Measurements from ENCODE around the gene DACT3. TPM values are rescaled to one million over a fixed set of nuclear protein-coding genes. Genes with fewer than 3 reads are reported as not detected.
"Not testable (repeated sequence)": the region's sequence is repeated elsewhere in the genome, so short reads cannot be mapped to it uniquely, and the experiment has no call there.

Gene DACT3
- total and polyA plus RNA-seq, 4 donors = 0.32 to 1.4 (median 1.0) TPM

DNA sequence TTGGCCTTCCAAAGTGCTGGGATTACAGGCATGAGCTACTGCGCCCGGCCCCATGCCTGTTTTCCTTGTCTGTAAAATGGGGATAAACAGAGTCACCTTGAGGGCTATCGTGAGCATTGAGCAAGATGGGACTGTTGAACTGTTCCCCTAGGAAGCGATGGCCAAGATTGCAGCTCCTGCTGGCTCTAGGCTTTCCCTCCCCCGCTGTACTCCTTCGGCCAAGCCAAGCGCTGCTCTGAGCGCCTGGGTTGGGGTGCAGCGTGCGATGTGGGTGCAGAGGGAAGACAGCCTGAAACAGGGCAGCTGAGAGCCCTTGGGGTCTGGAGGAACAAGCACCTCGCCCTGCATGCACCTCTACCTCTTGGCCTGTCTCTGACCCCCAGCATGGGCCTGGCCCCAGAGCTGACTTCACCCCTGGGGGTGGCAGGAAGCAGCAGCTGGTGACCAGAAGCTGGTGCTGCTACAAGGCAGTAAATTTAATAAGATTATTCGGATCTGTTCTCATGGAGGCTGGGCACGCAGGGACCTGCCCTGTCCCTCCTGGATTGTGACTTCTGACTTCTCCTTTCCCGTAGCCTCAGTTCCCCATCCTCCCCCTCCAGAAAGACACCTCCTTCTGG lies 30.3 kb downstream of the DACT3 start (continued):
- TF ChIP-seq, protein P1, sequence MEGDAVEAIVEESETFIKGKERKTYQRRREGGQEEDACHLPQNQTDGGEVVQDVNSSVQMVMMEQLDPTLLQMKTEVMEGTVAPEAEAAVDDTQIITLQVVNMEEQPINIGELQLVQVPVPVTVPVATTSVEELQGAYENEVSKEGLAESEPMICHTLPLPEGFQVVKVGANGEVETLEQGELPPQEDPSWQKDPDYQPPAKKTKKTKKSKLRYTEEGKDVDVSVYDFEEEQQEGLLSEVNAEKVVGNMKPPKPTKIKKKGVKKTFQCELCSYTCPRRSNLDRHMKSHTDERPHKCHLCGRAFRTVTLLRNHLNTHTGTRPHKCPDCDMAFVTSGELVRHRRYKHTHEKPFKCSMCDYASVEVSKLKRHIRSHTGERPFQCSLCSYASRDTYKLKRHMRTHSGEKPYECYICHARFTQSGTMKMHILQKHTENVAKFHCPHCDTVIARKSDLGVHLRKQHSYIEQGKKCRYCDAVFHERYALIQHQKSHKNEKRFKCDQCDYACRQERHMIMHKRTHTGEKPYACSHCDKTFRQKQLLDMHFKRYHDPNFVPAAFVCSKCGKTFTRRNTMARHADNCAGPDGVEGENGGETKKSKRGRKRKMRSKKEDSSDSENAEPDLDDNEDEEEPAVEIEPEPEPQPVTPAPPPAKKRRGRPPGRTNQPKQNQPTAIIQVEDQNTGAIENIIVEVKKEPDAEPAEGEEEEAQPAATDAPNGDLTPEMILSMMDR (IDR thresholded peaks at IDR 0.05; ENCODE audit: low read depth, low read length, missing input control) = no peak
- TF ChIP-seq YY1 (IDR thresholded peaks at IDR 0.05) = no peak

DNA sequence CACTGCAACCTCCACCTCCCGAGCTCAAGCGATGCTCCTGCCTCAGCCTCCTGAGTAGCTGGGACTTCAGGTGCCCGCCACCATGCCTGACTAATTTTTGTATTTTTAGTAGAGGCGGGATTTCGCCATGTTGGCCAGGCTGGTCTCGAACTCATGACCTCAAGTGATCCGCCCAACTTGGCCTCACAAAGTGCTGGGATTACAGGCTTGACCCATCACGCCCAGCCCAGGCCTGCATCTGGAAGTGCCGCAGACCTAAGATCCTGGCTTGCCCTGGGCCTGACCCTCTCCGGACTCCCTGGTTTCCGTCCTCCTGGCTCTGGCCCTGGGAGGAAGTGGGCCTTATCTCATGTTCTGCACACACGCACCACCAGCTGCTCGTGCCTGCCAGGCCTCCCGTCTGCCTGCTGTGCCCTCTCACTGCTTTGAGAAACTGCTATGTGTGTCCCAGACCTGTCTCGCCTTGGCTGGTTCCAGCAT lies 31.4 kb downstream of the DACT3 start:
- Histone ChIP-seq H3K27me3 (ENCODE audit: control insufficient read depth in 4 of 4, insufficient read depth in 4 of 4, low read length in 3 of 4) (peaks cover 0 to 11% (median 0%) of the 10 kb centered on the region in 4 donors), H3K36me3 (ENCODE audit: control insufficient read depth in 4 of 4, insufficient read depth in 3 of 4, low read depth in 1 of 4, low read length in 3 of 4) (no peaks in the 10 kb centered on the region), H3K9ac (ENCODE audit: low read depth in 1 of 2, low read length in 2 of 2) (no peak overlapping the region), H3K9me3 (ENCODE audit: control insufficient read depth in 4 of 4, low read length in 3 of 4) (no peaks in the 10 kb centered on the region), H3K4me1 (ENCODE audit: control insufficient read depth in 4 of 4, insufficient read depth in 4 of 4, low read length in 3 of 4) (peaks cover 4 to 5% (median 4%) of the 10 kb centered on the region in 4 donors), H3K4me3 (ENCODE audit: low read depth in 1 of 3, low read length in 3 of 3) (no peak overlapping the region), H3K27ac (ENCODE audit: low read depth in 1 of 2, low read length in 2 of 2) (no peak overlapping the region)
- peak; percentile 85 for TF ChIP-seq NR2F2 (IDR thresholded peaks at IDR 0.05)
- TF ChIP-seq, protein P2, sequence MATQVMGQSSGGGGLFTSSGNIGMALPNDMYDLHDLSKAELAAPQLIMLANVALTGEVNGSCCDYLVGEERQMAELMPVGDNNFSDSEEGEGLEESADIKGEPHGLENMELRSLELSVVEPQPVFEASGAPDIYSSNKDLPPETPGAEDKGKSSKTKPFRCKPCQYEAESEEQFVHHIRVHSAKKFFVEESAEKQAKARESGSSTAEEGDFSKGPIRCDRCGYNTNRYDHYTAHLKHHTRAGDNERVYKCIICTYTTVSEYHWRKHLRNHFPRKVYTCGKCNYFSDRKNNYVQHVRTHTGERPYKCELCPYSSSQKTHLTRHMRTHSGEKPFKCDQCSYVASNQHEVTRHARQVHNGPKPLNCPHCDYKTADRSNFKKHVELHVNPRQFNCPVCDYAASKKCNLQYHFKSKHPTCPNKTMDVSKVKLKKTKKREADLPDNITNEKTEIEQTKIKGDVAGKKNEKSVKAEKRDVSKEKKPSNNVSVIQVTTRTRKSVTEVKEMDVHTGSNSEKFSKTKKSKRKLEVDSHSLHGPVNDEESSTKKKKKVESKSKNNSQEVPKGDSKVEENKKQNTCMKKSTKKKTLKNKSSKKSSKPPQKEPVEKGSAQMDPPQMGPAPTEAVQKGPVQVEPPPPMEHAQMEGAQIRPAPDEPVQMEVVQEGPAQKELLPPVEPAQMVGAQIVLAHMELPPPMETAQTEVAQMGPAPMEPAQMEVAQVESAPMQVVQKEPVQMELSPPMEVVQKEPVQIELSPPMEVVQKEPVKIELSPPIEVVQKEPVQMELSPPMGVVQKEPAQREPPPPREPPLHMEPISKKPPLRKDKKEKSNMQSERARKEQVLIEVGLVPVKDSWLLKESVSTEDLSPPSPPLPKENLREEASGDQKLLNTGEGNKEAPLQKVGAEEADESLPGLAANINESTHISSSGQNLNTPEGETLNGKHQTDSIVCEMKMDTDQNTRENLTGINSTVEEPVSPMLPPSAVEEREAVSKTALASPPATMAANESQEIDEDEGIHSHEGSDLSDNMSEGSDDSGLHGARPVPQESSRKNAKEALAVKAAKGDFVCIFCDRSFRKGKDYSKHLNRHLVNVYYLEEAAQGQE (IDR thresholded peaks at IDR 0.05) = no peak
- peak; percentile 27 for TF ChIP-seq SP1 (IDR thresholded peaks at IDR 0.05)
- no peak for TF ChIP-seq RAD21 (IDR thresholded peaks at IDR 0.05)
- peak; percentile 31 to 39 for TF ChIP-seq RXRA (IDR thresholded peaks at IDR 0.05)
- WGBS = 79% methylated on average over 15 of the region's 15 CpGs
- DNase-seq (ENCODE audit: low spot score) = no peak

DNA sequence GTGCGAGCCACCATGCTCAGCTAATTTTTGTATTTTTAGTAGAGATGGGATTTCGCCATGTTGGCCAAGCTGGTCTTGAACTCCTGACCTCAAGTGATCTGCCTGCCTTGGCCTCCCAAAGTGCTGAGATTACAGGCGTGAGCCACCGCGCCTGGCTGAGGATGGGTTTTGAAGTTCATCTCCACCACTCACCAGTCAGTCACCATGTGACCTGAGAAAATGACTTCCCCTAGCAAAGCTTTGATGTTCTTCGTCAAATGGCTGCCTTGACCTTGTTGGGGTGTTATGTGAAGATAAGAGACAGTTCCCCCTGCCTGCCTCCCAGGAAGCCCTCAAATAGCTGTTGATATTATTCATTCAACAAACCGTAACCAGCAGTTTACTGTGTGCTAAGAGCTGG lies 32.0 kb downstream of the DACT3 start:
- not testable (repeated sequence) for H3K36me3 ChIP-seq (ENCODE audit: control insufficient read depth in 4 of 4, insufficient read depth in 3 of 4, low read depth in 1 of 4, low read length in 3 of 4); H3K4me3 ChIP-seq (ENCODE audit: low read depth in 1 of 3, low read length in 3 of 3); H3K27ac ChIP-seq (ENCODE audit: low read depth in 1 of 2, low read length in 2 of 2); H3K4me1 ChIP-seq (ENCODE audit: control insufficient read depth in 4 of 4, insufficient read depth in 4 of 4, low read length in 3 of 4); DNase-seq (ENCODE audit: low spot score); H3K9me3 ChIP-seq (ENCODE audit: control insufficient read depth in 4 of 4, low read length in 3 of 4); H3K9ac ChIP-seq (ENCODE audit: low read depth in 1 of 2, low read length in 2 of 2)
- 88% methylated on average over 7 of the region's 7 CpGs for WGBS
- H3K27me3 ChIP-seq (ENCODE audit: control insufficient read depth in 4 of 4, insufficient read depth in 4 of 4, low read length in 3 of 4) = peaks cover 0 to 10% (median 0%) of the 10 kb centered on the region in 4 donors

DNA sequence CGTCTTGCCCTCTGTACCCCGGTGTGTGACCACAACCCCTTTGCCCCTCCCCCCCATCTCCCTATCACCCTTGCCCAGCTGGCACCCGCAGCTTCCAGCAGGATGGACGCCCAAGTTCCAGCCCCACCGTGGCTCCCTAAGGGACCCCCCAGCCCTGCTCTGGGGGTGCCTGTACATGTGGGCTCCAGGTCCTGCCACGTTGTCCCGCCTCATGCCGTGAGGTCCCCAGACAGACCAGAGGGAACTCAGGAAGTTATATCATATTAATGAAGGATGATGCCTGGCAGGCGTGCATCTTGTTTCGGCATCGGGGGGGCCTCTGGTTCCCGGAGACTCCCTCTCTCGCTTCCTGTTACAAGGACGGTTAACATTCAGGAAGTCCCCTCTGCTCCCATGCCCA lies 34.5 kb downstream of the DACT3 start:
- TF ChIP-seq RAD21 (IDR thresholded peaks at IDR 0.05) (no peak), RXRA (IDR thresholded peaks at IDR 0.05) (no peak), EGR1 (IDR thresholded peaks at IDR 0.05; ENCODE audit: low read depth in 2 of 2) (no peak)
- Histone ChIP-seq H3K4me1 (ENCODE audit: control insufficient read depth in 4 of 4, insufficient read depth in 4 of 4, low read length in 3 of 4) (no peaks in the 10 kb centered on the region), H3K9ac (ENCODE audit: low read depth in 1 of 2, low read length in 2 of 2) (no peak overlapping the region), H3K9me3 (ENCODE audit: control insufficient read depth in 4 of 4, low read length in 3 of 4) (no peaks in the 10 kb centered on the region), H3K27me3 (ENCODE audit: control insufficient read depth in 4 of 4, insufficient read depth in 4 of 4, low read length in 3 of 4) (no peaks in the 10 kb centered on the region), H3K27ac (ENCODE audit: low read depth in 1 of 2, low read length in 2 of 2) (peak overlapping the region; percentile 29 to 75), H3K36me3 (ENCODE audit: control insufficient read depth in 4 of 4, insufficient read depth in 3 of 4, low read depth in 1 of 4, low read length in 3 of 4) (no peaks in the 10 kb centered on the region), H3K4me3 (ENCODE audit: low read depth in 1 of 3, low read length in 3 of 3) (no peak overlapping the region)
- no peak for DNase-seq (ENCODE audit: low spot score)
- 67% methylated on average over 14 of the region's 14 CpGs for WGBS
